HG03558 (cell line): Measurements from ENCODE around the gene PRKD2.
"Not testable (repeated sequence)": the region's sequence is repeated elsewhere in the genome, so short reads cannot be mapped to it uniquely, and the experiment has no call there.

ENCODE experiments used
- ATAC-seq: cut with Tn5 transposase; IDR thresholded peaks from one replicate; pipeline ENCODE4 v1.9.1; 2021; ENCODE audit warnings: moderate number of reproducible peaks; ENCODE audit not compliant: unreplicated experiment; ENCODE audit errors: extremely low read depth

Gene PRKD2

GRCh38 chr19:46639358-46640182 lies 77.3 kb downstream of the PRKD2 start:
- ATAC-seq, result no peak

GRCh38 chr19:46637224-46637623 lies 79.7 kb downstream of the PRKD2 start:
- ATAC-seq, result no peak

- no peak for ATAC-seq
Observed at GRCh38 chr19:46635920-46636761, 80.8 kb downstream of the PRKD2 start, which contains the start of gene GNG8. Gene GNG8, minus strand, starts transcription at chr19:46636202. Its CDS starts 1,520 bp downstream, at chr19:46634682.

GRCh38 chr19:46634656-46635218 lies 82.2 kb downstream of the PRKD2 start:
- no peak for ATAC-seq

GRCh38 chr19:46634045-46634655 lies 82.8 kb downstream of the PRKD2 start:
- no peak for ATAC-seq

GRCh38 chr19:46633130-46633529 lies 83.8 kb downstream of the PRKD2 start:
- no peak for ATAC-seq

GRCh38 chr19:46631481-46631880 lies 85.4 kb downstream of the PRKD2 start:
- ATAC-seq, result no peak

GRCh38 chr19:46630586-46631205 lies 86.2 kb downstream of the PRKD2 start:
- ATAC-seq, result no peak

- ATAC-seq, result no peak
Observed at GRCh38 chr19:46629546-46630025, 87.3 kb downstream of the PRKD2 start.

GRCh38 chr19:46628970-46629369 lies 87.9 kb downstream of the PRKD2 start:
- not testable (repeated sequence) for ATAC-seq

GRCh38 chr19:46626446-46626845 lies 90.5 kb downstream of the PRKD2 start:
- no peak for ATAC-seq

- ATAC-seq, result no peak
Observed at GRCh38 chr19:46625731-46626130, 91.2 kb downstream of the PRKD2 start.

GRCh38 chr19:46624958-46625661 lies 91.8 kb downstream of the PRKD2 start, which contains the start of gene PTGIR:
Gene PTGIR, minus strand, starts transcription at chr19:46625089. Its CDS starts 864 bp downstream, at chr19:46624225.
- no peak for ATAC-seq
